HEK293 (cell line): ENCODE measurements around the gene SSTR3.

ENCODE experiments used
- ZNF274 ChIP-seq, 2 experiments: fragments of 200-500 bp in 1 of 2; fragments of 450-650 bp in 1 of 2; sonication (Bioruptor generic) in 1 of 2; formaldehyde crosslinking in 1 of 2; IDR thresholded peaks; 2 replicates each; pipeline versions ENCODE4 v1.5.1 to v1.6.1; 2014 to 2016; ENCODE audit warnings: borderline replicate concordance in 1 of 2, inconsistent platforms in 1 of 2, low read length in 1 of 2, missing biosample characterization in 1 of 2, missing genetic modification characterization in 1 of 2
- TF ChIP-seq, protein P1 (sequence below): fragments of 450-650 bp; formaldehyde crosslinking; IDR thresholded peaks from 2 replicates; pipeline ENCODE4 v1.5.1; 2016; ENCODE audit warnings: missing biosample characterization, missing genetic modification characterization

DNA sequence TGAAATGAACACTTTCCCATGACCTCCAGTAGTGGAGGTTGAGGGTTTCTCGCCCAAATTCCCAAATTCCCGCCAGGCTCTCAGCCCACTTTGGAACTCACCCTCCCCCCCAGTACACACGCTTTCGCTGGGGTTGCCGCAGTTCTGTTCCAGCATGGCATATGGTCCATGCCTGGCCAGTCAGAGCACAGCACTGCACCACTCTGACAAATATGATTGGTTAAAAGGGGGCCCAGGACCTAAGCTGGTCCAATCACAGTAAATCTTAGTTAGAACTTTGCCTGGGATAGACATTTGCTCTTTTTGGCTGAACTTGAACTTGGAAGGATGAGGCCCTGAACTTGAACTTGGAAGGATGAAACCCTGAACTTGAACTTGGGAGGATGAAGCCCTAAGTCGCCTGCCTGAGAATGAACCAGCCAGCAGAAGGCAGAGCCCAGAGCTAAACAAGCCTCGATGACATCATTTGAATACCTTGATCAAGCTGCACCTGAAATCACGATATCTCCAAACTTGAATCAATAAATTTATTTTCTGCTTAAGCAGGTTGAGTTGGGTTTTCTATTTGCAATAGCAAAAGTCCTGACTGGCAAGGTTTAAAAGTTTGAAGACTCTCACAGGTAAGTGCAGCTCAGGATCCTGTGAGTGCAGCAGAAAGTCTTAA is 12.6 kb upstream of the SSTR3 start:
- TF ChIP-seq, protein P1, sequence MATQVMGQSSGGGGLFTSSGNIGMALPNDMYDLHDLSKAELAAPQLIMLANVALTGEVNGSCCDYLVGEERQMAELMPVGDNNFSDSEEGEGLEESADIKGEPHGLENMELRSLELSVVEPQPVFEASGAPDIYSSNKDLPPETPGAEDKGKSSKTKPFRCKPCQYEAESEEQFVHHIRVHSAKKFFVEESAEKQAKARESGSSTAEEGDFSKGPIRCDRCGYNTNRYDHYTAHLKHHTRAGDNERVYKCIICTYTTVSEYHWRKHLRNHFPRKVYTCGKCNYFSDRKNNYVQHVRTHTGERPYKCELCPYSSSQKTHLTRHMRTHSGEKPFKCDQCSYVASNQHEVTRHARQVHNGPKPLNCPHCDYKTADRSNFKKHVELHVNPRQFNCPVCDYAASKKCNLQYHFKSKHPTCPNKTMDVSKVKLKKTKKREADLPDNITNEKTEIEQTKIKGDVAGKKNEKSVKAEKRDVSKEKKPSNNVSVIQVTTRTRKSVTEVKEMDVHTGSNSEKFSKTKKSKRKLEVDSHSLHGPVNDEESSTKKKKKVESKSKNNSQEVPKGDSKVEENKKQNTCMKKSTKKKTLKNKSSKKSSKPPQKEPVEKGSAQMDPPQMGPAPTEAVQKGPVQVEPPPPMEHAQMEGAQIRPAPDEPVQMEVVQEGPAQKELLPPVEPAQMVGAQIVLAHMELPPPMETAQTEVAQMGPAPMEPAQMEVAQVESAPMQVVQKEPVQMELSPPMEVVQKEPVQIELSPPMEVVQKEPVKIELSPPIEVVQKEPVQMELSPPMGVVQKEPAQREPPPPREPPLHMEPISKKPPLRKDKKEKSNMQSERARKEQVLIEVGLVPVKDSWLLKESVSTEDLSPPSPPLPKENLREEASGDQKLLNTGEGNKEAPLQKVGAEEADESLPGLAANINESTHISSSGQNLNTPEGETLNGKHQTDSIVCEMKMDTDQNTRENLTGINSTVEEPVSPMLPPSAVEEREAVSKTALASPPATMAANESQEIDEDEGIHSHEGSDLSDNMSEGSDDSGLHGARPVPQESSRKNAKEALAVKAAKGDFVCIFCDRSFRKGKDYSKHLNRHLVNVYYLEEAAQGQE, result no peak
- TF ChIP-seq ZNF274 (IDR thresholded peaks at IDR 0.05; ENCODE audit: low read length) (no peak), ZNF274 (tag by site-specific recombination; IDR thresholded peaks at IDR 0.05; ENCODE audit: borderline replicate concordance) (no peak)
